Nephron progenitor cell (in vitro differentiated cells): Measurements from ENCODE around the gene GRIN1.

ENCODE experiments used
- DNase-seq: peaks from one replicate; pipeline ENCODE4 v3.0.0; 2021
- H3K27ac Mint-ChIP-seq: 2 replicates; pipeline ENCODE4 v1.8.0; 2021; ENCODE audit warnings: mild to moderate bottlenecking, moderate library complexity, mixed read lengths
- H3K27me3 Mint-ChIP-seq: 2 replicates; pipeline ENCODE4 v1.8.0; 2021; ENCODE audit warnings: mild to moderate bottlenecking, low read depth, mixed read lengths; ENCODE audit not compliant: poor library complexity
- H3K36me3 Mint-ChIP-seq: 2 replicates; pipeline ENCODE4 v1.8.0; 2021; ENCODE audit warnings: low read depth, mixed read lengths
- H3K4me1 Mint-ChIP-seq: 2 replicates; pipeline ENCODE4 v1.8.0; 2021; ENCODE audit warnings: mixed read lengths
- H3K4me3 Mint-ChIP-seq: 2 replicates; pipeline ENCODE4 v1.8.0; 2021; ENCODE audit warnings: mild to moderate bottlenecking, moderate library complexity, mixed read lengths
- H3K9me3 Mint-ChIP-seq: 2 replicates; pipeline ENCODE4 v1.8.0; 2021; ENCODE audit warnings: mild to moderate bottlenecking, moderate library complexity, mixed read lengths
- CTCF ChIP-seq: fragments of 200-600 bp; sonication (generic); IDR thresholded peaks from 2 replicates; pipeline ENCODE4 v1.5.0; 2021; ENCODE audit warnings: antibody characterized with exemption

The GRIN1 gene

DNA sequence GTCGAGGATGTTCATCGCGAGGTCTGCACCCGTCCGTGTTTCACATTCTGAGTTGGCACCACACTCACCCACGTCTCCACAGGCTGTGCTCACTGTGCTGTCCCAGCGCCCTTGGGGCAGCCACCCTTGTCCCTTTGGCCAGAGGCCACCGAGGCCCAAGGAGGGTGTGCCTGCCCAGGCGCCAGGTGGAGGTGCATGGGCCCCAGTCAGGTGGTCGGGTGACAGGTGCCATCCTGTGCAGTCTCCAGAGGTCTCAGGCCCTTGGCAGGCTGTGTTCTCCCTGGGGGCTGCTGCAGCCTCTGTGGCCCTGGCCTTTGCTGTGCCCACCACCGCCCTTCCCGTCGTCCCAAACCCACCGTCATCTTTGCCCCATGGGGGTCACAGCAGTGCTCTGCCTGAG lies 39.7 kb upstream of the GRIN1 start:
- H3K9me3 Mint-ChIP-seq = no peaks in the 10 kb centered on the region
- peaks cover 13% of the 10 kb centered on the region for H3K36me3 Mint-ChIP-seq
- no peak overlapping the region for H3K4me3 Mint-ChIP-seq
- no peak for DNase-seq
- no peak overlapping the region for H3K27ac Mint-ChIP-seq
- H3K4me1 Mint-ChIP-seq = no peaks in the 10 kb centered on the region
- H3K27me3 Mint-ChIP-seq = no peaks in the 10 kb centered on the region
- no peak for TF ChIP-seq CTCF

DNA sequence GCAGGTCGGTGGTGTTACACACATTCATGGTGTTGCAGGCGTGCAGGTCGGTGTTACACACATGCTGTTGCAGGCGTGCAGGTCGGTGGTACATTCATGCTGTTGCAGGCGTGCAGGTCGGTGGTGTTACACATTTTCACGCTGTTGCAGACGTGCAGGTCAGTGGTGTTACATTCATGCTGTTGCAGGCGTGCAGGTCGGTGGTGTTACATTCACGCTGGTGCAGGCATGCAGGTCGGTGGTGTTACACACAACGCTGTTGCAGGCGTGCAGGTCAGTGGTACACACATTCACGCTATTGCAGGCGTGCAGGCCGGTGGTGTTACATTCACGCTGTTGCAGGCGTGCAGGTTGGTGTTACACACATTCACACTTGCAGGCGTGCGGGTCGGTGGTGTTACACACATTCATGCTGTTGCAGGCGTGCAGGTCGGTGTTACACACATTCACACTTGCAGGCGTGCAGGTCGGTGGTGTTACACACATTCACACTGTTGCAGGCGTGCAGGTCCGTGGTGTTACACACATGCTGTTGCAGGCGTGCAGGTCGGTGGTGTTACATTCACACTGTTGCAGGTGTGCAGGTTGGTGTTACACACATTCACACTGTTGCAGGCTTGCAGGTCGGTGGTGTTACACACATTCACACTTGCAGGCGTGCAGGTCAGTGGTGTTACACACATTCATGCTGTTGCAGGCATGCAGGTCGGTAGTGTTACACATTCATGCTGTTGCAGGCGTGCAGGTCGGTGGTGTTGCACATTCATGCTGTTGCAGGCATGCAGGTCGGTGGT lies 35.6 kb upstream of the GRIN1 start:
- no peak for TF ChIP-seq CTCF
- Mint-ChIP-seq H3K9me3 (no peaks in the 10 kb centered on the region), H3K27ac (no peak overlapping the region), H3K27me3 (no peaks in the 10 kb centered on the region), H3K4me1 (no peaks in the 10 kb centered on the region), H3K36me3 (no peaks in the 10 kb centered on the region), H3K4me3 (no peak overlapping the region)
- no peak for DNase-seq

GRCh38 chr9:137105814-137106661 lies 32.9 kb upstream of the GRIN1 start:
- H3K9me3 Mint-ChIP-seq = no peaks in the 10 kb centered on the region
- no peak for DNase-seq
- no peaks in the 10 kb centered on the region for H3K36me3 Mint-ChIP-seq
- no peaks in the 10 kb centered on the region for H3K4me1 Mint-ChIP-seq
- H3K27ac Mint-ChIP-seq = no peak overlapping the region
- H3K4me3 Mint-ChIP-seq = no peak overlapping the region
- no peak for TF ChIP-seq CTCF
- H3K27me3 Mint-ChIP-seq = no peaks in the 10 kb centered on the region

- H3K36me3 Mint-ChIP-seq = no peaks in the 10 kb centered on the region
- H3K27ac Mint-ChIP-seq = no peak overlapping the region
- no peak overlapping the region for H3K4me3 Mint-ChIP-seq
- DNase-seq = no peak
- no peaks in the 10 kb centered on the region for H3K27me3 Mint-ChIP-seq
- TF ChIP-seq CTCF = no peak
- H3K9me3 Mint-ChIP-seq = no peaks in the 10 kb centered on the region
- H3K4me1 Mint-ChIP-seq = no peaks in the 10 kb centered on the region
Measured at GRCh38 chr9:137106662-137107250, 32.2 kb upstream of the GRIN1 start.

DNA sequence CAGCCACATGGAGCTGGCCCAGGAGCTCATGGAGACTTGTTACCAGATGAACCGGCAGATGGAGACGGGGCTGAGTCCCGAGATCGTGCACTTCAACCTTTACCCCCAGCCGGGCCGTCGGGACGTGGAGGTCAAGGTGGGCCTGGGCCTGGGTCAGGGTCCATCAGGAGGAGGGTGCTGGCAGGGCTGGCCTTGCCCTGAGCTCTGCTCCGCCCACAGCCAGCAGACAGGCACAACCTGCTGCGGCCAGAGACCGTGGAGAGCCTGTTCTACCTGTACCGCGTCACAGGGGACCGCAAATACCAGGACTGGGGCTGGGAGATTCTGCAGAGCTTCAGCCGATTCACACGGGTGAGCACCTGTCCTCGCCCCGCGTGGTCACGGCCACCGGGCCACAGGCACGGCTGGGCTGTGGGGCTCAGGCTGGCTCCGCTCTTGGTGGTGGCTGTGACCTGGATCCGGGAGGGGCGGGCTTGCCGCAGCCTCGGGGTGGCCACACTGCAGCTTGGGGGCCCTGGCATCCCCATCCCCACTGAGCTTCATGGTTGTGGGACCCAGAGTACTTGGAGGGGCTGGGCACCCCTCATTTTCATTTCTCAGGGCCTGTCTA lies 31.5 kb upstream of the GRIN1 start:
- Mint-ChIP-seq H3K27ac (no peak overlapping the region), H3K27me3 (no peaks in the 10 kb centered on the region), H3K4me3 (no peak overlapping the region), H3K4me1 (no peaks in the 10 kb centered on the region), H3K9me3 (no peaks in the 10 kb centered on the region), H3K36me3 (no peaks in the 10 kb centered on the region)
- no peak for DNase-seq
- TF ChIP-seq CTCF = no peak
